ENCODE measurements around the gene MEG3. TPM values are rescaled to one million over a fixed set of nuclear protein-coding genes. Genes with fewer than 3 reads are reported as not detected.

MEG3 gene
- total RNA-seq, 1 experiment from 2014 or later: 338 TPM

DNA sequence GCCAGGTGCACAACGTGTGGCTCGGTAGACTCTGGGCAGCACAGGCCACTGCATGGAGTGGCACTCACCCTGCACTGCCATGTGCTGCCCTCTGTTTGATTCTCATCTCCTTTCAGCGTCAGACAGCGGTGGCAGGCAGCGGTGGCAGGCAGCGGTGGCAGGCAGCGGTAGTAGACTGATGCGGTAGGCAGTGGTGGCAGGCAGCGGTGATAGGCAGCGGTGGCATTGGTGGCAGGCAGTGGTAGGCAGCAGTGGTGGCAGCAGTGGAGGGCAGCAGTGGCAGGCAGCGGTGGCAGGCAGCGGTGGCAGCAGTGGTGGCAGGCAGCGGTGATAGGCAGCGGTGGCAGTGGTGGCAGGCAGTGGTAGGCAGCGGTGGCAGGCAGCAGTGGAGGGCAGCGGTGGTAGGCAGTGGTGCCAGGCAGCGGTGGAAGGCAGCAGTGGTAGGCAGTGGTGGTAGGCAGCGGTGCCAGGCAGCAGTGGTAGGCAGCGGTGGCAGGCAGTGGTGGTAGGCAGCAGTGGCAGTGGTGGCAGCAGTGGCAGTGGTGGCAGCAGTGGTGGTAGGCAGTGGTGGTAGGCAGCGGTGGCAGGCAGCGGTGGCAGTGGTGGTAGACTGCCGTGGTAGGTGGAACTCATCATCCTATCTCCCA, 6.0 kb upstream of the MEG3 start:
- Mint-ChIP-seq H3K36me3 (no peaks in the 10 kb centered on the region), H3K27me3 (ENCODE audit: low read depth) (peaks cover 11% of the 10 kb centered on the region), H3K9me3 (no peaks in the 10 kb centered on the region), H3K4me1 (peaks cover 40% of the 10 kb centered on the region), H3K4me3 (no peak overlapping the region), H3K27ac (no peak overlapping the region)
- ChIA-PET CTCF (no interaction called here), POLR2A (no interaction called here)
- ATAC-seq: no peak
- DNase-seq (ENCODE audit: low spot score): no peak
- TF ChIP-seq TEAD1 (CRISPR knock-in tag; IDR thresholded peaks at IDR 0.05) (no peak), HMGA2 (CRISPR knock-in tag; IDR thresholded peaks at IDR 0.05) (no peak), ZNF425 (CRISPR knock-in tag; conservative IDR thresholded peaks at IDR 0.05) (no peak), FOXK1 (CRISPR knock-in tag; IDR thresholded peaks at IDR 0.05) (no peak), GABPB1 (CRISPR knock-in tag; IDR thresholded peaks at IDR 0.05) (no peak), ETV6 (CRISPR knock-in tag; IDR thresholded peaks at IDR 0.05) (no peak), ELF4 (CRISPR knock-in tag; IDR thresholded peaks at IDR 0.05; ENCODE audit: low read depth) (no peak), ZNF138 (CRISPR knock-in tag; conservative IDR thresholded peaks at IDR 0.05) (no peak), NR2C2 (CRISPR knock-in tag; IDR thresholded peaks at IDR 0.05) (no peak), MXD4 (CRISPR knock-in tag; IDR thresholded peaks at IDR 0.05; ENCODE audit: borderline replicate concordance) (no peak), ZNF671 (CRISPR knock-in tag; IDR thresholded peaks at IDR 0.05) (no peak), MYBL2 (CRISPR knock-in tag; IDR thresholded peaks at IDR 0.05) (no peak), SMAD3 (CRISPR knock-in tag; IDR thresholded peaks at IDR 0.05; ENCODE audit: borderline replicate concordance) (no peak)
- TF ChIP-seq, protein P1, sequence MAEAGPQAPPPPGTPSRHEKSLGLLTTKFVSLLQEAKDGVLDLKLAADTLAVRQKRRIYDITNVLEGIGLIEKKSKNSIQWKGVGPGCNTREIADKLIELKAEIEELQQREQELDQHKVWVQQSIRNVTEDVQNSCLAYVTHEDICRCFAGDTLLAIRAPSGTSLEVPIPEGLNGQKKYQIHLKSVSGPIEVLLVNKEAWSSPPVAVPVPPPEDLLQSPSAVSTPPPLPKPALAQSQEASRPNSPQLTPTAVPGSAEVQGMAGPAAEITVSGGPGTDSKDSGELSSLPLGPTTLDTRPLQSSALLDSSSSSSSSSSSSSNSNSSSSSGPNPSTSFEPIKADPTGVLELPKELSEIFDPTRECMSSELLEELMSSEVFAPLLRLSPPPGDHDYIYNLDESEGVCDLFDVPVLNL (CRISPR knock-in tag; IDR thresholded peaks at IDR 0.05; ENCODE audit: borderline replicate concordance, low read depth): no peak
- TF ChIP-seq, protein P2, sequence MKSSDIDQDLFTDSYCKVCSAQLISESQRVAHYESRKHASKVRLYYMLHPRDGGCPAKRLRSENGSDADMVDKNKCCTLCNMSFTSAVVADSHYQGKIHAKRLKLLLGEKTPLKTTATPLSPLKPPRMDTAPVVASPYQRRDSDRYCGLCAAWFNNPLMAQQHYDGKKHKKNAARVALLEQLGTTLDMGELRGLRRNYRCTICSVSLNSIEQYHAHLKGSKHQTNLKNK (CRISPR knock-in tag; IDR thresholded peaks at IDR 0.05): no peak
- TF ChIP-seq, protein P3, sequence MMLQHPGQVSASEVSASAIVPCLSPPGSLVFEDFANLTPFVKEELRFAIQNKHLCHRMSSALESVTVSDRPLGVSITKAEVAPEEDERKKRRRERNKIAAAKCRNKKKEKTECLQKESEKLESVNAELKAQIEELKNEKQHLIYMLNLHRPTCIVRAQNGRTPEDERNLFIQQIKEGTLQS (CRISPR knock-in tag; conservative IDR thresholded peaks at IDR 0.05): no peak
- TF ChIP-seq, protein P4, sequence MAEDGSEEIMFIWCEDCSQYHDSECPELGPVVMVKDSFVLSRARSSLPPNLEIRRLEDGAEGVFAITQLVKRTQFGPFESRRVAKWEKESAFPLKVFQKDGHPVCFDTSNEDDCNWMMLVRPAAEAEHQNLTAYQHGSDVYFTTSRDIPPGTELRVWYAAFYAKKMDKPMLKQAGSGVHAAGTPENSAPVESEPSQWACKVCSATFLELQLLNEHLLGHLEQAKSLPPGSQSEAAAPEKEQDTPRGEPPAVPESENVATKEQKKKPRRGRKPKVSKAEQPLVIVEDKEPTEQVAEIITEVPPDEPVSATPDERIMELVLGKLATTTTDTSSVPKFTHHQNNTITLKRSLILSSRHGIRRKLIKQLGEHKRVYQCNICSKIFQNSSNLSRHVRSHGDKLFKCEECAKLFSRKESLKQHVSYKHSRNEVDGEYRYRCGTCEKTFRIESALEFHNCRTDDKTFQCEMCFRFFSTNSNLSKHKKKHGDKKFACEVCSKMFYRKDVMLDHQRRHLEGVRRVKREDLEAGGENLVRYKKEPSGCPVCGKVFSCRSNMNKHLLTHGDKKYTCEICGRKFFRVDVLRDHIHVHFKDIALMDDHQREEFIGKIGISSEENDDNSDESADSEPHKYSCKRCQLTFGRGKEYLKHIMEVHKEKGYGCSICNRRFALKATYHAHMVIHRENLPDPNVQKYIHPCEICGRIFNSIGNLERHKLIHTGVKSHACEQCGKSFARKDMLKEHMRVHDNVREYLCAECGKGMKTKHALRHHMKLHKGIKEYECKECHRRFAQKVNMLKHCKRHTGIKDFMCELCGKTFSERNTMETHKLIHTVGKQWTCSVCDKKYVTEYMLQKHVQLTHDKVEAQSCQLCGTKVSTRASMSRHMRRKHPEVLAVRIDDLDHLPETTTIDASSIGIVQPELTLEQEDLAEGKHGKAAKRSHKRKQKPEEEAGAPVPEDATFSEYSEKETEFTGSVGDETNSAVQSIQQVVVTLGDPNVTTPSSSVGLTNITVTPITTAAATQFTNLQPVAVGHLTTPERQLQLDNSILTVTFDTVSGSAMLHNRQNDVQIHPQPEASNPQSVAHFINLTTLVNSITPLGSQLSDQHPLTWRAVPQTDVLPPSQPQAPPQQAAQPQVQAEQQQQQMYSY (CRISPR knock-in tag; IDR thresholded peaks at IDR 0.05): no peak

DNA sequence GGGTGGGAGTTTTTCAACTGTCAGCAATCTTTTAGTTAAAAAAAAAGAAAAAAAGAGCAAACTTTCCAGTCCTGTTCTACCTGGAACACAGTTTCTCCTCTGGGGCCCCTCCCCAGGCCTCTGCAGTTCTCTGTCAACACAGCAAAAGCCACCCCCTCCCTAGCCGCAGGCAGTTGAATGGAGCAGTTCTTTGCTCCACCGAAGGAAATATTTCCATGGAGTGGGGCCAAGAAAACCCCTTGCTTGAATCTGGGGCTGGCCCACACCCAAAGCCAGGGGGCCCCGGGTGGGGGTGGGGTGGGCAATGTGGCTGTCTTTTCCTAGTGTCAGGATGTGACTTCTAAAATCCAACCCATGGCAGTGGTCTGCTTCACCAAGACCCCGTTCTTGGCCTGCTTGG, 5.0 kb upstream of the MEG3 start:
- Mint-ChIP-seq H3K27me3 (ENCODE audit: low read depth) (peaks cover 19% of the 10 kb centered on the region), H3K9me3 (no peaks in the 10 kb centered on the region), H3K4me3 (no peak overlapping the region), H3K27ac (no peak overlapping the region), H3K4me1 (peaks cover 34% of the 10 kb centered on the region), H3K36me3 (peaks cover 2% of the 10 kb centered on the region)
- CTCF ChIA-PET: interaction anchor here (0.6 kb wide), 1 partner anchor 111 kb away, joined by 3 read pairs; no protein-coding TSS in a partner anchor
- ATAC-seq (no peak), DNase-seq (ENCODE audit: low spot score) (no peak)
- POLR2A ChIA-PET: no interaction called here
- TF ChIP-seq, protein P5, sequence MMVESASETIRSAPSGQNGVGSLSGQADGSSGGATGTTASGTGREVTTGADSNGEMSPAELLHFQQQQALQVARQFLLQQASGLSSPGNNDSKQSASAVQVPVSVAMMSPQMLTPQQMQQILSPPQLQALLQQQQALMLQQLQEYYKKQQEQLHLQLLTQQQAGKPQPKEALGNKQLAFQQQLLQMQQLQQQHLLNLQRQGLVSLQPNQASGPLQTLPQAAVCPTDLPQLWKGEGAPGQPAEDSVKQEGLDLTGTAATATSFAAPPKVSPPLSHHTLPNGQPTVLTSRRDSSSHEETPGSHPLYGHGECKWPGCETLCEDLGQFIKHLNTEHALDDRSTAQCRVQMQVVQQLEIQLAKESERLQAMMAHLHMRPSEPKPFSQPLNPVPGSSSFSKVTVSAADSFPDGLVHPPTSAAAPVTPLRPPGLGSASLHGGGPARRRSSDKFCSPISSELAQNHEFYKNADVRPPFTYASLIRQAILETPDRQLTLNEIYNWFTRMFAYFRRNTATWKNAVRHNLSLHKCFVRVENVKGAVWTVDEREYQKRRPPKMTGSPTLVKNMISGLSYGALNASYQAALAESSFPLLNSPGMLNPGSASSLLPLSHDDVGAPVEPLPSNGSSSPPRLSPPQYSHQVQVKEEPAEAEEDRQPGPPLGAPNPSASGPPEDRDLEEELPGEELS (CRISPR knock-in tag; IDR thresholded peaks at IDR 0.05): no peak
- TF ChIP-seq, protein P6, sequence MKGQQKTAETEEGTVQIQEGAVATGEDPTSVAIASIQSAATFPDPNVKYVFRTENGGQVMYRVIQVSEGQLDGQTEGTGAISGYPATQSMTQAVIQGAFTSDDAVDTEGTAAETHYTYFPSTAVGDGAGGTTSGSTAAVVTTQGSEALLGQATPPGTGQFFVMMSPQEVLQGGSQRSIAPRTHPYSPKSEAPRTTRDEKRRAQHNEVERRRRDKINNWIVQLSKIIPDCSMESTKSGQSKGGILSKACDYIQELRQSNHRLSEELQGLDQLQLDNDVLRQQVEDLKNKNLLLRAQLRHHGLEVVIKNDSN (CRISPR knock-in tag; IDR thresholded peaks at IDR 0.05): no peak
- TF ChIP-seq, protein P7, sequence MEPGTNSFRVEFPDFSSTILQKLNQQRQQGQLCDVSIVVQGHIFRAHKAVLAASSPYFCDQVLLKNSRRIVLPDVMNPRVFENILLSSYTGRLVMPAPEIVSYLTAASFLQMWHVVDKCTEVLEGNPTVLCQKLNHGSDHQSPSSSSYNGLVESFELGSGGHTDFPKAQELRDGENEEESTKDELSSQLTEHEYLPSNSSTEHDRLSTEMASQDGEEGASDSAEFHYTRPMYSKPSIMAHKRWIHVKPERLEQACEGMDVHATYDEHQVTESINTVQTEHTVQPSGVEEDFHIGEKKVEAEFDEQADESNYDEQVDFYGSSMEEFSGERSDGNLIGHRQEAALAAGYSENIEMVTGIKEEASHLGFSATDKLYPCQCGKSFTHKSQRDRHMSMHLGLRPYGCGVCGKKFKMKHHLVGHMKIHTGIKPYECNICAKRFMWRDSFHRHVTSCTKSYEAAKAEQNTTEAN (CRISPR knock-in tag; IDR thresholded peaks at IDR 0.05): no peak
- TF ChIP-seq ZNF317 (CRISPR knock-in tag; IDR thresholded peaks at IDR 0.05; ENCODE audit: borderline replicate concordance, low read depth) (no peak), ATF1 (CRISPR knock-in tag; IDR thresholded peaks at IDR 0.05) (no peak)
- TF ChIP-seq, protein P3 (CRISPR knock-in tag; conservative IDR thresholded peaks at IDR 0.05): no peak
